ENCODE results near the gene UQCR11.

GRCh38 chr19:1613146-1613545, 7.9 kb upstream of the UQCR11 start:
- TF ChIP-seq CTCF (conservative IDR thresholded peaks at IDR 0.05; ENCODE audit: low read length) = no peak
- TF ChIP-seq EZH2phosphoT487 (IDR thresholded peaks at IDR 0.05; ENCODE audit: borderline replicate concordance, low read depth, low read length) = no peak
